K562 (cell line): ENCODE data around the gene MMRN2. TPM values are rescaled to one million over a fixed set of nuclear protein-coding genes. Genes with fewer than 3 reads are reported as not detected.

ENCODE experiments used
- ARID2 ChIP-seq: fragments of 450-650 bp; IDR thresholded peaks from 2 replicates; pipeline ENCODE4 v1.6.1; 2017; ENCODE audit warnings: antibody characterized with exemption, mild to moderate bottlenecking
- BHLHE40 ChIP-seq: IDR thresholded peaks from 2 replicates; pipeline ENCODE4 v1.6.1; 2011; ENCODE audit warnings: low read length, improper control_type of control experiment
- CHD4 ChIP-seq: fragments of 200-600 bp; sonication (generic); IDR thresholded peaks from 3 replicates; pipeline ENCODE4 v1.6.1; 2012; ENCODE audit warnings: low read depth, mild to moderate bottlenecking, mixed read lengths, low read length, inconsistent platforms; ENCODE audit not compliant: insufficient read depth, insufficient replicate concordance, poor library complexity, severe bottlenecking
- MAZ ChIP-seq, 2 experiments: fragments of 450-650 bp in 1 of 2; sonication (generic) in 1 of 2; formaldehyde crosslinking; IDR thresholded peaks in 1 of 2; conservative IDR thresholded peaks in 1 of 2; 2 replicates each; pipeline versions ENCODE4 v1.4.0 to v1.5.0; 2020; ENCODE audit warnings: mild to moderate bottlenecking in 1 of 2, missing genetic modification reagents in 1 of 2
- NCOA1 ChIP-seq: fragments of 450-650 bp; IDR thresholded peaks from 2 replicates; pipeline ENCODE4 v1.6.1; 2016; ENCODE audit warnings: low read depth
- NEUROD1 ChIP-seq: fragments of 150-350 bp; IDR thresholded peaks from 2 replicates; pipeline ENCODE4 v1.6.1; 2014; ENCODE audit warnings: borderline replicate concordance, low read length, low read depth; ENCODE audit not compliant: partially characterized antibody
- PCBP1 ChIP-seq: fragments of 200-400 bp; formaldehyde crosslinking; IDR thresholded peaks from 2 replicates; pipeline ENCODE4 v1.6.1; 2018; ENCODE audit warnings: mild to moderate bottlenecking, low read depth, low read length; ENCODE audit not compliant: poor library complexity, severe bottlenecking
- RREB1 ChIP-seq: fragments of 250-450 bp; sonication (Bioruptor Pico); IDR thresholded peaks from 2 replicates; pipeline ENCODE4 v1.4.0; 2020
- RUNX1 ChIP-seq: sonication (generic); IDR thresholded peaks from 2 replicates; pipeline ENCODE4 v1.6.1; 2016; ENCODE audit warnings: antibody characterized with exemption, low read depth
- SMARCB1 ChIP-seq: IDR thresholded peaks from 2 replicates; pipeline ENCODE4 v1.6.1; 2011; ENCODE audit warnings: improper control_type of control experiment, low read depth; ENCODE audit not compliant: insufficient read length
- SRSF3 ChIP-seq: fragments of 200-400 bp; formaldehyde crosslinking; IDR thresholded peaks from 2 replicates; pipeline ENCODE4 v1.6.1; 2016; ENCODE audit warnings: mild to moderate bottlenecking, low read length, moderate library complexity; ENCODE audit not compliant: insufficient read depth
- STAG1 ChIP-seq: sonication (generic); formaldehyde crosslinking; IDR thresholded peaks from 2 replicates; pipeline ENCODE4 v1.5.0; 2020; ENCODE audit warnings: missing genetic modification reagents, borderline replicate concordance
- ZNF584 ChIP-seq: fragments of 200-800 bp; sonication (Bioruptor generic); IDR thresholded peaks from 2 replicates; pipeline ENCODE4 v1.6.1; 2016; ENCODE audit warnings: low read depth, mild to moderate bottlenecking, missing genetic modification characterization, missing compliant biosample characterization
- ZNF589 ChIP-seq: fragments of 200-800 bp; sonication (Bioruptor generic); IDR thresholded peaks from 2 replicates; pipeline ENCODE4 v1.6.1; 2016; ENCODE audit warnings: low read depth, missing genetic modification characterization, missing compliant biosample characterization
- polyA plus RNA-seq, 8 experiments: library from polyadenylated mRNA; depleted of rRNA in 4 of 8; stranded (reverse) in 5 of 8; unstranded in 3 of 8; fragments of >200 nt; fragmentation: Nextera tagmentation in 2 of 8; fragmentation: Illumina TruSeq in 1 of 8; extraction: Ambion mirVana in 2 of 8; extraction: Trizol in 1 of 8; gene quantifications; 2 replicates each; pipeline versions ENCODE4 v1.2.1 to v1.2.3, GENCODE V29; 2011 to 2014; ENCODE audit warnings: inconsistent platforms in 1 of 8, missing spikeins in 1 of 8
- total RNA-seq, 7 experiments: library from RNA; depleted of rRNA in 6 of 7; stranded (reverse); fragments of >200 nt in 6 of 7; fragmentation: Illumina TruSeq in 2 of 7; extraction: Trizol in 2 of 7; gene quantifications; 2 replicates each; pipeline versions ENCODE4 v1.2.1 to v1.2.3, GENCODE V29; 2011 to 2021; ENCODE audit warnings: low replicate concordance in 1 of 7
- TF ChIP-seq, protein P1 (sequence below): sonication (generic); formaldehyde crosslinking; IDR thresholded peaks from 2 replicates; pipeline ENCODE4 v1.9.0; 2022; ENCODE audit warnings: mild to moderate bottlenecking, missing genetic modification reagents
- TF ChIP-seq, protein P2 (sequence below): fragments of 450-650 bp; formaldehyde crosslinking; IDR thresholded peaks from 2 replicates; pipeline ENCODE4 v1.4.0; 2022; ENCODE audit warnings: mild to moderate bottlenecking, moderate library complexity
- TF ChIP-seq, protein P3 (sequence below): fragments of 250-450 bp; sonication (Bioruptor Pico); IDR thresholded peaks from 2 replicates; pipeline ENCODE4 v1.6.1; 2021; ENCODE audit warnings: mild to moderate bottlenecking
- TF ChIP-seq, protein P4 (sequence below): fragments of 250-450 bp; sonication (Bioruptor Pico); IDR thresholded peaks from 2 replicates; pipeline ENCODE4 v1.5.0; 2021

Gene MMRN2
- total and polyA plus RNA-seq, 9 of the 15 experiments (the other 6 are each of a cell fraction or from before 2014, with no cell fraction given), result 0.07 to 2.0 (median 1.2) TPM

GRCh38 chr10:86960003-86960862, 2.8 kb upstream of the MMRN2 start (continued):
- no peak for TF ChIP-seq PCBP1
- TF ChIP-seq RUNX1, result no peak
- TF ChIP-seq CHD4, result no peak
- TF ChIP-seq NCOA1, result no peak
- TF ChIP-seq NEUROD1, result peak; percentile 65
- TF ChIP-seq, protein P1, sequence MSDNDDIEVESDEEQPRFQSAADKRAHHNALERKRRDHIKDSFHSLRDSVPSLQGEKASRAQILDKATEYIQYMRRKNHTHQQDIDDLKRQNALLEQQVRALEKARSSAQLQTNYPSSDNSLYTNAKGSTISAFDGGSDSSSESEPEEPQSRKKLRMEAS, result peak; percentile 82
- TF ChIP-seq ZNF584 (CRISPR knock-in tag), result no peak
- TF ChIP-seq, protein P2, sequence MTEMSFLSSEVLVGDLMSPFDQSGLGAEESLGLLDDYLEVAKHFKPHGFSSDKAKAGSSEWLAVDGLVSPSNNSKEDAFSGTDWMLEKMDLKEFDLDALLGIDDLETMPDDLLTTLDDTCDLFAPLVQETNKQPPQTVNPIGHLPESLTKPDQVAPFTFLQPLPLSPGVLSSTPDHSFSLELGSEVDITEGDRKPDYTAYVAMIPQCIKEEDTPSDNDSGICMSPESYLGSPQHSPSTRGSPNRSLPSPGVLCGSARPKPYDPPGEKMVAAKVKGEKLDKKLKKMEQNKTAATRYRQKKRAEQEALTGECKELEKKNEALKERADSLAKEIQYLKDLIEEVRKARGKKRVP (CRISPR knock-in tag), result no peak
- TF ChIP-seq, protein P3, sequence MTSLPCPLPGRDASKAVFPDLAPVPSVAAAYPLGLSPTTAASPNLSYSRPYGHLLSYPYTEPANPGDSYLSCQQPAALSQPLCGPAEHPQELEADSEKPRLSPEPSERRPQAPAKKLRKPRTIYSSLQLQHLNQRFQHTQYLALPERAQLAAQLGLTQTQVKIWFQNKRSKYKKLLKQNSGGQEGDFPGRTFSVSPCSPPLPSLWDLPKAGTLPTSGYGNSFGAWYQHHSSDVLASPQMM, result no peak
- peak; percentile 60; the same call in 1 of the 2 replicates for TF ChIP-seq ARID2
- TF ChIP-seq, protein P4, sequence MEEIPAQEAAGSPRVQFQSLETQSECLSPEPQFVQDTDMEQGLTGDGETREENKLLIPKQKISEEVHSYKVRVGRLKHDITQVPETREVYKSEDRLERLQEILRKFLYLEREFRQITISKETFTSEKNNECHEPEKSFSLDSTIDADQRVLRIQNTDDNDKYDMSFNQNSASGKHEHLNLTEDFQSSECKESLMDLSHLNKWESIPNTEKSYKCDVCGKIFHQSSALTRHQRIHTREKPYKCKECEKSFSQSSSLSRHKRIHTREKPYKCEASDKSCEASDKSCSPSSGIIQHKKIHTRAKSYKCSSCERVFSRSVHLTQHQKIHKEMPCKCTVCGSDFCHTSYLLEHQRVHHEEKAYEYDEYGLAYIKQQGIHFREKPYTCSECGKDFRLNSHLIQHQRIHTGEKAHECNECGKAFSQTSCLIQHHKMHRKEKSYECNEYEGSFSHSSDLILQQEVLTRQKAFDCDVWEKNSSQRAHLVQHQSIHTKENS (CRISPR knock-in tag), result no peak
- TF ChIP-seq ZNF589 (CRISPR knock-in tag), result no peak
- TF ChIP-seq BHLHE40, result peak; percentile 81
- TF ChIP-seq STAG1, result peak; percentile 86; the same call in 1 of the 2 replicates
- TF ChIP-seq SMARCB1, result no peak
- TF ChIP-seq RREB1 (CRISPR knock-in tag), result no peak
- peak; percentile 91 to 99 for TF ChIP-seq MAZ (CRISPR knock-in tag; conservative IDR thresholded peaks at IDR 0.05 in 1 of 2, IDR thresholded peaks at IDR 0.05 in 1 of 2)
- no peak for TF ChIP-seq SRSF3
